Natural killer cell (primary cell): ENCODE measurements around the gene IL17RD. TPM values are rescaled to one million over a fixed set of nuclear protein-coding genes. Genes with fewer than 3 reads are reported as not detected.

Experiments used
- ATAC-seq, 3 donors: fragments of 150-1000 bp in 2 of 3; fragments of 200-7000 bp in 1 of 3; cut with Tn5 transposase; 1 replicate in 1 of 3; 2 replicates in 2 of 3; pipeline ENCODE4 v1.10.0; 2021; ENCODE audit warnings: mild to moderate bottlenecking in 2 of 3, moderate library complexity in 2 of 3
- DNase-seq, 2 donors: peaks; one replicate each; pipeline versions ENCODE4 v3.0.0 to v3.0.0-alpha.2; 2013 to 2021; ENCODE audit warnings: mixed read lengths in 1 of 2
- H3K27ac ChIP-seq: one replicate; pipeline ENCODE4 v1.5.1; 2013; ENCODE audit warnings: mild to moderate bottlenecking, low read length
- H3K27me3 ChIP-seq: one replicate; pipeline ENCODE4 v1.6.1; 2013; ENCODE audit warnings: low read length; ENCODE audit not compliant: control insufficient read depth, insufficient read depth
- H3K36me3 ChIP-seq: one replicate; pipeline ENCODE4 v1.6.1; 2013; ENCODE audit warnings: low read length; ENCODE audit not compliant: control insufficient read depth, insufficient read depth
- H3K4me1 ChIP-seq: one replicate; pipeline ENCODE4 v1.6.1; 2013; ENCODE audit warnings: low read length; ENCODE audit not compliant: control insufficient read depth, insufficient read depth
- H3K4me3 ChIP-seq: one replicate; pipeline ENCODE4 v1.5.1; 2013; ENCODE audit warnings: low read length
- H3K9me3 ChIP-seq: one replicate; pipeline ENCODE4 v1.6.1; 2013; ENCODE audit warnings: low read length; ENCODE audit not compliant: control insufficient read depth, insufficient read depth
- H3K27ac Mint-ChIP-seq, 2 donors: one replicate each; pipeline ENCODE4 v1.8.0; 2022; ENCODE audit warnings: mild to moderate bottlenecking in 2 of 2, mixed read lengths in 2 of 2, moderate library complexity in 1 of 2
- H3K27me3 Mint-ChIP-seq, 2 donors: one replicate each; pipeline ENCODE4 v1.8.0; 2022; ENCODE audit warnings: low read depth in 2 of 2, mixed read lengths in 2 of 2
- H3K36me3 Mint-ChIP-seq: one replicate; pipeline ENCODE4 v1.8.0; 2022; ENCODE audit warnings: mixed read lengths
- H3K4me1 Mint-ChIP-seq, 2 donors: one replicate each; pipeline ENCODE4 v1.8.0; 2022; ENCODE audit warnings: mixed read lengths in 2 of 2
- H3K4me3 Mint-ChIP-seq: one replicate; pipeline ENCODE4 v1.8.0; 2022; ENCODE audit warnings: mild to moderate bottlenecking, moderate library complexity, mixed read lengths
- H3K9me3 Mint-ChIP-seq, 2 donors: one replicate each; pipeline ENCODE4 v1.8.0; 2022; ENCODE audit warnings: mixed read lengths in 2 of 2
- WGBS: methylation state at CpG from one replicate; pipeline ENCODE4 v1.1.7; 2013; ENCODE audit warnings: missing lambda C conversion rate; ENCODE audit not compliant: insufficient coverage; 5-methylcytosine and 5-hydroxymethylcytosine counted together
- intact Hi-C: fragments of 100-400 bp; cut with micrococcal nuclease; formaldehyde crosslinking; loops from one replicate; pipeline ENCODE4 v1.14.2; 2022
- total RNA-seq, 4 donors: library from RNA; stranded (reverse); fragments of 120-200 nt in 1 of 4; gene quantifications; one replicate each; pipeline versions ENCODE4 v1.2.3 to v1.2.4, GENCODE V29; 2013 to 2022
- TF ChIP-seq, protein P1 (sequence below): fragments of 200-600 bp; IDR thresholded peaks from one replicate; pipeline ENCODE4 v1.8.0; 2022; ENCODE audit warnings: antibody characterized with exemption

IL17RD gene
- total RNA-seq, result under 1 TPM in 2 of 3 donors, not detected in 1; 0.05 to 0.08 TPM
- total RNA-seq (2013), result 0.02 TPM

DNA sequence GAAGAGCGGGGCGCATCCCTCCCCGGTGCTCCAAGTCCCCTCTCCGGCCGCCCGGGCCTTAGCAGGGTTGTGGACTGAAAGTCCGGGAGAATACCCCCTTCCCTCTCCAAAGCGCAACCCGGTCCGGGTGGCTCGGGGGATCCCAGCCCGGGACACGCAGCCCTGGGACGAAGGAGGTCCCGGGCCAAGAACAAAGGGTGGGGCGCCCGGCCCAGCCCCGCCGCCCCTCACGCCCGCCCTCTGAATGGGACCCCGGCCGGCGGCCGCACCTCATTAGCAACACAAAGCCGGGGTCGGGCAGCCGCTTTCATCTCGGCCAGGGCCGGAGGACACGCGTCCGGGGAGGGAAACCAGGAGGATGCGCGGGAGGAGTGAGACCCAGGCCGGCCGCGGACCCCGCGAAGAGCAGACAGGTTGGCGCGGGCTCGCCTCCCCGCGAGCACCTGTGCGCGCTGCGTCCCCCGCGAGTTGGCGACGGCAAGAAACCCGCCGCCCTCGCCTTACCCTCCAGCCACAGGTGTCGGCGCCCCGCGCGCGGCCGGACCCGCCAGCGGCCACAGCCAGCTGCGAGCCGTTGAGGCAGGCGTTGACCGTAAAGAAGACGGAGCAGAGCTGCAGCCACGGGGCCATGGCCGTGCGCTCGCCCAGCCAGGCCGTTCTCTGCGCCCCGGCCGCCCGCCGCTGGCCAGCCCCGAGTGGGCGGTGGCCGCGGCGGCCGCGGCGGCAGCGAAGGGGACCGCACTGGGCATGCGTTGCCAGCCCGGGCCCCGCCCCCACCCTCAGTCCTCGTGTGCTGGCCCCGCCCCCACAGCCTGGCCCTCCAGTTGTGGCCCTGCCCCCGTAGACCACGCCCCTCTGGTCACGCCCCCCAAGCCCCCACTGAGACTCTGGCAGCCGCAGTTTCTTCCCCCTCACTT lies at the start of gene IL17RD:
Gene IL17RD (minus strand): TSS at position 697 of the 917 bp plus-strand sequence. CDS start 67 bp downstream, at position 630.
- peaks cover 32% of the 10 kb centered on the region for H3K27me3 ChIP-seq

DNA sequence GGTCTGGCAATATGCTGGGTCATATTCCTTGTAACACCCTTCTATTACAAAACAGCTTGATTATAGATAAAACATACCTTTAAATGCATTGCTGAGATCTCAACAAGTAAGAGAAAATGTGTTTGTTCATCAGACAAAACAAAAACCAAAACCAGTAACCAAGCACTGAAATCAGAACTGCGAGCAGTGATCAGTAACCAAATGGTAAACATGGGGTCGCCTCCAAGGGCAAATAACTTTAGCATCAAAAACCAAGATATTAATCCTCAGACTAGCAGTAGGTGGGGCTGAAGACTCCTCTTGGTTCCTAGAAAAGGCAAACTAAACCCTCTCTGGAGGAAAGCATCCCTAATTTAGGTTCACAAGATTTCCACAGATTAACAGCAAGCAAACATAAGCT lies 41.3 kb upstream of the IL17RD start:
- no peaks in the 10 kb centered on the region for H3K36me3 ChIP-seq
- intact Hi-C loops, result no loop called here
- Mint-ChIP-seq H3K4me3 (no peak overlapping the region), H3K9me3 (no peaks in the 10 kb centered on the region), H3K27me3 (no peaks in the 10 kb centered on the region), H3K27ac (no peak overlapping the region), H3K4me1 (no peaks in the 10 kb centered on the region), H3K36me3 (no peaks in the 10 kb centered on the region)
- TF ChIP-seq, protein P1, sequence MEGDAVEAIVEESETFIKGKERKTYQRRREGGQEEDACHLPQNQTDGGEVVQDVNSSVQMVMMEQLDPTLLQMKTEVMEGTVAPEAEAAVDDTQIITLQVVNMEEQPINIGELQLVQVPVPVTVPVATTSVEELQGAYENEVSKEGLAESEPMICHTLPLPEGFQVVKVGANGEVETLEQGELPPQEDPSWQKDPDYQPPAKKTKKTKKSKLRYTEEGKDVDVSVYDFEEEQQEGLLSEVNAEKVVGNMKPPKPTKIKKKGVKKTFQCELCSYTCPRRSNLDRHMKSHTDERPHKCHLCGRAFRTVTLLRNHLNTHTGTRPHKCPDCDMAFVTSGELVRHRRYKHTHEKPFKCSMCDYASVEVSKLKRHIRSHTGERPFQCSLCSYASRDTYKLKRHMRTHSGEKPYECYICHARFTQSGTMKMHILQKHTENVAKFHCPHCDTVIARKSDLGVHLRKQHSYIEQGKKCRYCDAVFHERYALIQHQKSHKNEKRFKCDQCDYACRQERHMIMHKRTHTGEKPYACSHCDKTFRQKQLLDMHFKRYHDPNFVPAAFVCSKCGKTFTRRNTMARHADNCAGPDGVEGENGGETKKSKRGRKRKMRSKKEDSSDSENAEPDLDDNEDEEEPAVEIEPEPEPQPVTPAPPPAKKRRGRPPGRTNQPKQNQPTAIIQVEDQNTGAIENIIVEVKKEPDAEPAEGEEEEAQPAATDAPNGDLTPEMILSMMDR, result no peak
- H3K4me3 ChIP-seq, result no peak overlapping the region
- no peaks in the 10 kb centered on the region for H3K4me1 ChIP-seq
- no peak for ATAC-seq
- H3K27ac ChIP-seq, result no peak overlapping the region
- H3K9me3 ChIP-seq, result no peaks in the 10 kb centered on the region
- no peak for DNase-seq
- no peaks in the 10 kb centered on the region for H3K27me3 ChIP-seq
- WGBS, result 76% methylated on average over 2 of the region's 2 CpGs

More for the DNA sequence above, at the start of gene IL17RD:
- Mint-ChIP-seq H3K36me3 (no peaks in the 10 kb centered on the region), H3K4me3 (peak within 1 kb of the TSS; percentile 91), H3K9me3 (no peaks in the 10 kb centered on the region), H3K27ac (no peak within 1 kb of the TSS), H3K27me3 (peaks cover 57 to 65% of the 10 kb centered on the region in 2 donors), H3K4me1 (peaks cover 6 to 21% of the 10 kb centered on the region in 2 donors)
- Histone ChIP-seq H3K9me3 (no peaks in the 10 kb centered on the region), H3K36me3 (no peaks in the 10 kb centered on the region), H3K4me3 (peak within 1 kb of the TSS; percentile 4), H3K27ac (no peak within 1 kb of the TSS), H3K4me1 (peaks cover 14% of the 10 kb centered on the region)
- under 1% methylated on average over 97 of the region's 98 CpGs for WGBS
- TF ChIP-seq, protein P1, result no peak
- ATAC-seq (peak; percentile 69 to 82 (median 75)), DNase-seq (peak in 1 of 2 donors; percentile 68)
- intact Hi-C loops, result no loop called here

- DNase-seq (no peak), ATAC-seq (no peak)
- Histone ChIP-seq H3K27me3 (peaks cover 3% of the 10 kb centered on the region), H3K27ac (no peak within 1 kb of the TSS), H3K4me1 (no peaks in the 10 kb centered on the region), H3K4me3 (no peak within 1 kb of the TSS), H3K9me3 (no peaks in the 10 kb centered on the region), H3K36me3 (no peaks in the 10 kb centered on the region)
- Mint-ChIP-seq H3K27ac (no peak within 1 kb of the TSS), H3K4me3 (no peak within 1 kb of the TSS), H3K9me3 (peaks cover 0 to 3% of the 10 kb centered on the region in 2 donors), H3K4me1 (no peaks in the 10 kb centered on the region), H3K27me3 (peaks cover 2 to 7% of the 10 kb centered on the region in 2 donors), H3K36me3 (no peaks in the 10 kb centered on the region)
- intact Hi-C loops, result no loop called here
- TF ChIP-seq, protein P1, result no peak
- 70% methylated on average over 4 of the region's 4 CpGs for WGBS
Observed at GRCh38 chr3:57199895-57200297, 34.7 kb upstream of the IL17RD start, which contains the start of gene HESX1. TSS of gene HESX1 (minus strand) at chr3:57199978. CDS start at chr3:57199918, 60 bp downstream.
